Colon (tissue), 2 donors: ENCODE results near the gene HLX.

Experiments
- FAIRE-seq: peaks from 2 replicates; lab custom pipeline; 2012; peaks lifted over from hg19 to GRCh38; lab: Jason Lieb, UNC
- donor health status: control.
- donor health status: control.

HLX gene

GRCh38 chr1:220896092-220896491 is 16.8 kb downstream of the HLX start:
- no peak for FAIRE-seq

- FAIRE-seq = no peak
Observed at GRCh38 chr1:220900842-220901241, 21.6 kb downstream of the HLX start.

- FAIRE-seq = no peak
Observed at GRCh38 chr1:220901881-220902280, 22.6 kb downstream of the HLX start.

- no peak for FAIRE-seq
Observed at GRCh38 chr1:220902916-220903315, 23.7 kb downstream of the HLX start.

- no peak for FAIRE-seq
Observed at GRCh38 chr1:220904876-220905275, 25.6 kb downstream of the HLX start.

GRCh38 chr1:220905650-220906560 is 26.7 kb downstream of the HLX start:
- FAIRE-seq = no peak

GRCh38 chr1:220906561-220907334 is 27.5 kb downstream of the HLX start:
- FAIRE-seq = no peak

GRCh38 chr1:220908757-220909156 is 29.5 kb downstream of the HLX start:
- no peak for FAIRE-seq

- no peak for FAIRE-seq
Observed at GRCh38 chr1:220910021-220910420, 30.8 kb downstream of the HLX start.

- no peak for FAIRE-seq
Observed at GRCh38 chr1:220914283-220915116, 35.3 kb downstream of the HLX start.

- FAIRE-seq = no peak
Observed at GRCh38 chr1:220915117-220915440, 35.8 kb downstream of the HLX start.

- FAIRE-seq = no peak
Observed at GRCh38 chr1:220915954-220916353, 36.7 kb downstream of the HLX start.

- FAIRE-seq = no peak
Observed at GRCh38 chr1:220917101-220917500, 37.9 kb downstream of the HLX start.

- FAIRE-seq = no peak
Observed at GRCh38 chr1:220917535-220918209, 38.4 kb downstream of the HLX start.

- FAIRE-seq = no peak
Observed at GRCh38 chr1:220918285-220918951, 39.2 kb downstream of the HLX start.

- FAIRE-seq = no peak
Observed at GRCh38 chr1:220920967-220921366, 41.7 kb downstream of the HLX start.

- FAIRE-seq = no peak
Observed at GRCh38 chr1:220921498-220921897, 42.3 kb downstream of the HLX start.

GRCh38 chr1:220921971-220922635 is 42.9 kb downstream of the HLX start:
- FAIRE-seq = no peak

GRCh38 chr1:220922951-220923350 is 43.7 kb downstream of the HLX start:
- no peak for FAIRE-seq

GRCh38 chr1:220924331-220924970 is 45.2 kb downstream of the HLX start:
- FAIRE-seq = no peak
